Breast epithelium (tissue), 4 donors: ENCODE data around the gene SLC6A12. TPM values are rescaled to one million over a fixed set of nuclear protein-coding genes. Genes with fewer than 3 reads are reported as not detected.

Experiments
- DNase-seq, 2 donors: peaks; one replicate each; pipeline ENCODE4 v3.0.0-alpha.2; 2019; ENCODE audit warnings: low spot score in 2 of 2
- H3K27ac ChIP-seq, 2 donors: fragments of 200-600 bp; sonication (generic) in 1 of 2; one replicate each; pipeline ENCODE4 v1.5.1; 2016 to 2019; ENCODE audit warnings: mild to moderate bottlenecking in 1 of 2
- H3K27me3 ChIP-seq, 2 donors: fragments of 200-600 bp; sonication (generic) in 1 of 2; one replicate each; pipeline versions ENCODE4 v1.5.1 to v1.6.0; 2017 to 2019; ENCODE audit warnings: control low read depth in 1 of 2, mild to moderate bottlenecking in 1 of 2
- H3K36me3 ChIP-seq: fragments of 200-600 bp; one replicate; pipeline ENCODE4 v1.5.1; 2019
- H3K4me1 ChIP-seq, 2 donors: fragments of 200-600 bp; sonication (generic); one replicate each; pipeline ENCODE4 v1.5.1; 2016 to 2019; ENCODE audit warnings: control low read depth in 1 of 2
- H3K4me3 ChIP-seq, 3 donors: fragments of 200-600 bp; sonication (generic); 1 replicate in 2 of 3; 2 replicates in 1 of 3; pipeline ENCODE4 v1.5.1; 2016 to 2019; ENCODE audit warnings: mild to moderate bottlenecking in 3 of 3, moderate library complexity in 2 of 3
- H3K9me3 ChIP-seq, 2 donors: fragments of 200-600 bp; sonication (generic) in 1 of 2; one replicate each; pipeline ENCODE4 v1.5.1; 2016 to 2019; ENCODE audit warnings: control low read depth in 1 of 2
- CTCF ChIP-seq, 3 donors: fragments of 450-650 bp; IDR thresholded peaks; one replicate each; pipeline ENCODE4 v1.5.1; 2016 to 2017; ENCODE audit warnings: antibody characterized with exemption in 3 of 3, mild to moderate bottlenecking in 3 of 3, moderate library complexity in 3 of 3
- POLR2A ChIP-seq: fragments of 450-650 bp; IDR thresholded peaks from one replicate; pipeline ENCODE4 v1.6.1; 2016; ENCODE audit warnings: antibody characterized with exemption, mild to moderate bottlenecking, moderate library complexity
- POLR2AphosphoS5 ChIP-seq, 3 donors: sonication (generic); formaldehyde crosslinking; IDR thresholded peaks; one replicate each; pipeline ENCODE4 v1.6.1; 2017; ENCODE audit warnings: antibody characterized with exemption in 3 of 3
- intact Hi-C: fragments of 100-400 bp; cut with DNase I; formaldehyde crosslinking; loops from one replicate; pipeline ENCODE4 v1.15.1; 2023; ENCODE audit warnings: low total_unique reads
- total RNA-seq, 3 donors: library from RNA; depleted of rRNA; stranded (reverse); fragments of >200 nt; gene quantifications; one replicate each; pipeline ENCODE4 v1.1.0, GENCODE V29; 2016

Gene SLC6A12
- total RNA-seq, 3 donors from 2014 or later, result 0.33 to 2.1 (median 1.3) TPM

GRCh38 chr12:241266-241665 lies 27.3 kb upstream of the SLC6A12 start:
- Histone ChIP-seq H3K4me1 (no peaks in the 10 kb centered on the region), H3K4me3 (no peak overlapping the region), H3K36me3 (no peaks in the 10 kb centered on the region), H3K9me3 (peaks cover 4 to 7% of the 10 kb centered on the region in 2 donors), H3K27ac (no peak overlapping the region), H3K27me3 (no peaks in the 10 kb centered on the region)
- no peak for TF ChIP-seq POLR2AphosphoS5 (IDR thresholded peaks at IDR 0.05)
- TF ChIP-seq POLR2A, result no peak
- TF ChIP-seq CTCF (IDR thresholded peaks at IDR 0.05), result no peak
- DNase-seq, result no peak
- intact Hi-C loops, result no loop called here

GRCh38 chr12:240566-240965 lies 26.6 kb upstream of the SLC6A12 start:
- no peaks in the 10 kb centered on the region for H3K27me3 ChIP-seq
- H3K4me1 ChIP-seq, result no peaks in the 10 kb centered on the region
- H3K36me3 ChIP-seq, result no peaks in the 10 kb centered on the region
- TF ChIP-seq POLR2A (no peak), POLR2AphosphoS5 (IDR thresholded peaks at IDR 0.05) (no peak), CTCF (IDR thresholded peaks at IDR 0.05) (no peak)
- no peak overlapping the region for H3K27ac ChIP-seq
- intact Hi-C loops, result no loop called here
- peaks cover 8 to 14% of the 10 kb centered on the region in 2 donors for H3K9me3 ChIP-seq
- DNase-seq, result no peak
- H3K4me3 ChIP-seq, result no peak overlapping the region

- Histone ChIP-seq H3K4me1 (no peaks in the 10 kb centered on the region), H3K9me3 (peaks cover 13 to 14% of the 10 kb centered on the region in 2 donors), H3K27ac (no peak overlapping the region), H3K27me3 (no peaks in the 10 kb centered on the region), H3K36me3 (no peaks in the 10 kb centered on the region), H3K4me3 (no peak overlapping the region)
- TF ChIP-seq CTCF (IDR thresholded peaks at IDR 0.05), result no peak
- TF ChIP-seq POLR2A, result no peak
- TF ChIP-seq POLR2AphosphoS5 (IDR thresholded peaks at IDR 0.05), result no peak
- no peak for DNase-seq
- intact Hi-C loops, result no loop called here
These were observed 24.9 kb upstream of the SLC6A12 start for GRCh38 chr12:238736-239398.

- H3K27ac ChIP-seq, result no peak overlapping the region
- no peak for DNase-seq
- H3K27me3 ChIP-seq, result no peaks in the 10 kb centered on the region
- no peaks in the 10 kb centered on the region for H3K4me1 ChIP-seq
- no peaks in the 10 kb centered on the region for H3K36me3 ChIP-seq
- TF ChIP-seq POLR2A (no peak), CTCF (IDR thresholded peaks at IDR 0.05) (no peak), POLR2AphosphoS5 (IDR thresholded peaks at IDR 0.05) (no peak)
- intact Hi-C loops, result no loop called here
- H3K9me3 ChIP-seq, result peaks cover 13 to 14% of the 10 kb centered on the region in 2 donors
- no peak overlapping the region for H3K4me3 ChIP-seq
These were observed 24.2 kb upstream of the SLC6A12 start for GRCh38 chr12:238116-238515.

GRCh38 chr12:237026-237815 lies 23.3 kb upstream of the SLC6A12 start:
- Histone ChIP-seq H3K4me3 (no peak overlapping the region), H3K4me1 (no peaks in the 10 kb centered on the region), H3K27ac (no peak overlapping the region), H3K27me3 (no peaks in the 10 kb centered on the region), H3K9me3 (peaks cover 13 to 14% of the 10 kb centered on the region in 2 donors), H3K36me3 (no peaks in the 10 kb centered on the region)
- intact Hi-C loops, result no loop called here
- peak in 1 of 2 donors; percentile 37 for DNase-seq
- no peak for TF ChIP-seq CTCF (IDR thresholded peaks at IDR 0.05)
